ENCODE data around the gene PHETA2.
A peak's percentile ranks its signal among the peaks of the same experiment; 100 is the strongest.

Gene PHETA2, protein sequence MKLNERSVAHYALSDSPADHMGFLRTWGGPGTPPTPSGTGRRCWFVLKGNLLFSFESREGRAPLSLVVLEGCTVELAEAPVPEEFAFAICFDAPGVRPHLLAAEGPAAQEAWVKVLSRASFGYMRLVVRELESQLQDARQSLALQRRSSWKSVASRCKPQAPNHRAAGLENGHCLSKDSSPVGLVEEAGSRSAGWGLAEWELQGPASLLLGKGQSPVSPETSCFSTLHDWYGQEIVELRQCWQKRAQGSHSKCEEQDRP

GRCh38 chr22:42074132-42074811 lies at the start of gene PHETA2:
TSS of gene PHETA2 (plus strand) at chr22:42074248. CDS start at chr22:42077294, 3,046 bp downstream.
- DNase-seq (ENCODE audit: low read depth, low spot score), result peak; percentile 56

DNA sequence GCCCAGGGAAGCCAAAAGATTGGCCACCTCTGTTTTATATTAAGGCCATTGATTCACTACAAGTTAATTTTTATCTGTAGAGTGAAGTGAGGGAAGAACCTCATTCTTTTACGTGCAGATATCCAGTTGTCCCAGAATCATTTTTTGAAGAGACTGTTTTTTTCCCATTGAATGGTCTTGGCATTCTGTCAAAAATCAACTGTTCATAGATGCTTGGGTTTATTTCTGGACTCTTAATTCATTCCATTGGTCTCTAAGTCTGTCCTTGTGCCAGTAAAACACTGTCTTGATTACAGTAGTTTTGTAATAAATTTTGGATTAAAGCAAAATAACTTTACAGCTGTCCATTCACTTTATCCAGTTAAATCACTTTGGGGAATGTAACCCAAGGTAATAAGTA lies 48.6 kb upstream of the PHETA2 start:
- no peak for DNase-seq (ENCODE audit: low read depth, low spot score)

GRCh38 chr22:42026705-42027104 lies 47.3 kb upstream of the PHETA2 start:
- DNase-seq (ENCODE audit: low read depth, low spot score), result no peak

DNA sequence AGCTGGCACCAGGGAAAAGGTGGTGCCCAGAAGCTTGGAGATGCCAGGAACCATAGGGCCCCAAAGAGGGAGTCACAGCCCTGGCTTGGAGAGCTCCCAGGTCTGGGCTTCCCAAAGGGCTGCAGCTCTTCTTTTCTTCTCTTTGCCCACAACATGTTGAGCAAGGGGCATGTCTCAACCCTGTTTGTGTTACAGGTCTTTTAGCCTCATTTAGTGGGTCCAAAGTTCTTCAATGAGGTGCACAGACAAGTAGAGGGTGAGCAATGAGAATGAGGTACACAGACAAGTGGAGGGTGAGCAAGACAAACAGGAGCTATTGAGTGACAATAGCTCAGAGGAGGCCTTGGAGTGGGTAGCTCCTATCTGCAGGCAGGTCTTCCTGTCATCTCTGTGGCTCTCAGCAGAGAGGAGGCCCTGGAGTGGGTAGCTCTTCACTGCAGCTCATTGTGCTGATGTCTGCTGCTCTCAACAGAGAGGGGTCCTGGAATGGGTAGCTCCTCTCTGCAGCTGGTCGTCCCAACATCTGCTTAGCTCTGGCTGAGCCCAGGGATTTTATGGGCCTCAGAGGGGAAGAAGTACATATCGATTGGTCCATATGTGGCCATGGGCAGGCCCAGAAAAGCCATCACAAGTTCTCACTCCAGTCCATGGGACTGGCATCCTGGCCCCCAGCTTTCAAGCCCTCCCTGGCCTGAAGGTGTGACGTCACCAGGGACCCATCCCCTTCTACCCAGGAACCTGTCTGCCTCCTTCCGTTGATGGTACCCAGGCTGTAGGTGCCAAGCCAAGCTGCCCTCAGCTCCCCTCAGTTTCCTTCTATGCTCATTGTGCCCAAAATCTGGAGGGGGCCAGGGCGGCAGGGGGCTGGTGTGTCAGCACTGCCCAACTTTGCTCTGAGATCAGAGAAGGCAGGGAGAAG lies 40.5 kb upstream of the PHETA2 start:
- no peak for DNase-seq (ENCODE audit: low read depth, low spot score)

DNA sequence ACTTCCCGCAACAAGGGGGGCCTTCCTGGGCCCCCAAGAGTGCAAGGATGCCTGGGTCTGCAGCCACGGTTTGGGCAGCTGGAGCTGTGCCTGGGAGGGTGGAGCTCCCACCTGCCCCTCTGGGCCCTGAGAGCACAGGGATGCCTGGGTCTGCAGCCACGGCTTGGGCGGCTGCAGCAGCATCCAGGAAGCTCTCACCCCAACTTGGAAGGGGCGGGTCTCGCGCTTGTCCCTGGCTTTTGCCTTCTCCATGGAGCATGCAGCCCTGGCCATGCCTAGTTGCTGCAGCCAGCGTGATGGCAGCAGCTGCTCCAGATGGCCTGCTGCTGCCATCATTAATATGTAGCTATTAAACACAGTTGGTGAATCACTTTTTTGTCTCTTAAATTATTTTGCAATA lies 38.8 kb upstream of the PHETA2 start:
- DNase-seq (ENCODE audit: low read depth, low spot score), result no peak

DNA sequence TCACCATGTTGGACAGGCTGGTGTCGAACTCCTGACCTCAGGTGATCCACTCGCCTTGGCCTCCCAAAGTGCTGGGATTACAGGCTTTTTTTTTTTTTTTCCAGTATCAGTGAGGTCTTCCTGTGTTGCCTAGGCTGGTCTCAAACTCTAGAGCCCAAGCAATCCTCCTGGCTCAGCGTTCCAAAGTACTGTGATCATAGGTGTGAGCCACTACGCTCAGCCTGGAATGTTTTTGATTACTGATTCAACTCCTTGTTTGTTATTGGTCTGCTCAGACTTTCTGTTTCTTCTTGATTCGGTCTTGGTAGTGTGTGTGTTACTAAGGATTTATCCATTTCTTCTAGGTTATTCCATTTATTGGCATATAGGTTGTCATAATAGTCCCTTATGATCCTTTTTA lies 34.8 kb upstream of the PHETA2 start:
- no peak for DNase-seq (ENCODE audit: low read depth, low spot score)

GRCh38 chr22:42041784-42042183 lies 32.3 kb upstream of the PHETA2 start:
- DNase-seq (ENCODE audit: low read depth, low spot score), result no peak

- DNase-seq (ENCODE audit: low read depth, low spot score), result no peak
Measured at GRCh38 chr22:42050641-42051180, 23.3 kb upstream of the PHETA2 start.

DNA sequence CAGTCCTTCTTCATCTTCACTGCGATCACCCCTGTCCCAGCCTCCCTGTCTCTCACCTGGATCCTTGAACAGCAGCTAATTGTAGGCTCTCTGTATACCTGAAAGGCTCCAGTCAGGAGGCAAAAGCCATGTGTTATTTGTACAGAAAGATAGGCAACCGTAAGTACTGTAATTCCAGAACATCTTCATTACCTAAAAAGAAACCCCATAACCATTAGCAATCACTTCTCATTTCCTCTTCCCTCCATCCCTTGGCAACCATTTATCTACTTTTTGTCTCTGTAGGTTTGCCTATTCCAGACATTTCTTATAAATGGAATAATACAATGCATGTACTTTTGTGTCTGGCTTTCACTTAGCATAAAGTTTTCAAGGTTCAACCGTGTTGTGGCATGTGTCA lies 21.3 kb upstream of the PHETA2 start:
- DNase-seq (ENCODE audit: low read depth, low spot score), result no peak

- no peak for DNase-seq (ENCODE audit: low read depth, low spot score)
Measured at GRCh38 chr22:42056757-42057511, 17.1 kb upstream of the PHETA2 start.

DNA sequence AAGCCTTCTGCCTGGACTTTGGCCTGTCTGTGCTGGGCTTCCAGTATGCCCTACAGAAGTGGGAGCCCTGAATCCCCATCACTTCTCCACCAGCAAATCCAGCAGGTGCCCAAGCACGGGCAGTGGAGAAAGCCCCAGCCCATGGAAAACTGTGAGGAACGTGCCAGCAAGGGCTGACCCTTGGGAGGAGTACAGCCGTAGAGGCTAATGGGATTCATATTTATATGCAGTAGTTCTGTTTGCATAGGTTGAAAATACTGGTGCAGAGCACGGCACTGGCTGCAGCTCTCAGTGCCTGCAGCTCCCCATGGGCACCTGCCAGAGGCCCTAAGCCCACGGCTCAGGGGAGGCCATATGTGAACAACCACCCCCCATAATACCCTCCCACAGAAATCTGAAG lies 13.6 kb upstream of the PHETA2 start:
- no peak for DNase-seq (ENCODE audit: low read depth, low spot score)

- no peak for DNase-seq (ENCODE audit: low read depth, low spot score)
Measured at GRCh38 chr22:42061041-42061440, 13.0 kb upstream of the PHETA2 start.

DNA sequence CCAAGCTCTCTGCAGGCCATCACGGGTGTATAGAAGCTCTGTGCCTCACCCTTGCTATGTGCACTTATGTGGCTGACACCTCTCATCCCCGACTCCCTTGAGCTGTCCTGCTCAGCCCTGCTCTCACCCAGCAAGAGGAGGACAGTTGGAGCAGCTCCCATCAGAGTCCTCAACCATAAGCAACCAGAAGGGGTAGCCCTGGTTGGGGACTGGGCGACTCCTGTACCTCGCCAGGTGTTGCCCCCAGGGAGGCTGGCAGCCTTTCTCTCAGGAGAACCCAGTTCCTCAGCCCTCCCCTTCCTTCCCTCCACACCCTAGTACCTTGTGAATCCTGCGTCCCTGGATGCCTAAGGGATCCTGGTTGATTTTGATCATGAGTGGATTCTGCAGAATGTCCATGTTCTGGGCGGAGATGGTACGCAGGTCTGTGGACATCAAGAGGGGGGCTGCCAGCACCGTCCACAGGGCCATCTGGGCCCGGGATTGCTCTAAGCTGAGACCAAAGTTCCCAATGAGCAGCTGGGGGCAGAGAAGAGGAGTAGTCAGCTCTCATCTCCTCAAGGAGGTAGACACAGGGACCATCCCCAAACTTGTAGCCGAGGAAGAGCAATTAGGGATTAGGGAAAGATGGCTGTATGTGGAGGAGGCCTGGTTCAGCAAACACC lies 11.4 kb upstream of the PHETA2 start:
- DNase-seq (ENCODE audit: low read depth, low spot score), result no peak

DNA sequence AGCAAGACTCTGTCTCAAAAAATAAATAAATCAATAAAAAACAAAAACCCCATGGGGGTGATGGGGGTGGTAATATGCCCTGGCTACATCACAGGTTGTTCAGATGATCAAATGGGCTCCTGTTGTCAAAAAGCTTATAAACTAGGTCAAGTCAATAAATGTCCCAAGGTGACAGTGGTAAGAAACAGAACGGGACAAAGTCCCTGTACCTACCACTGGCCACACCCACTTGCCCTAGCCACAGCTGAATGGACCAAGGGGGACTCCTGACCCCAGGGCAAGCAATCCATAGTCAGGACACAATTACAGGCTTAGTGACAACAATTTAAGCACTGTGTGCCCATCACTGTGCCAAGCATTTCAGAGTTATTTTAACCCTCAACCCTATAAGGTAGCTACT lies 9.4 kb upstream of the PHETA2 start:
- no peak for DNase-seq (ENCODE audit: low read depth, low spot score)

DNA sequence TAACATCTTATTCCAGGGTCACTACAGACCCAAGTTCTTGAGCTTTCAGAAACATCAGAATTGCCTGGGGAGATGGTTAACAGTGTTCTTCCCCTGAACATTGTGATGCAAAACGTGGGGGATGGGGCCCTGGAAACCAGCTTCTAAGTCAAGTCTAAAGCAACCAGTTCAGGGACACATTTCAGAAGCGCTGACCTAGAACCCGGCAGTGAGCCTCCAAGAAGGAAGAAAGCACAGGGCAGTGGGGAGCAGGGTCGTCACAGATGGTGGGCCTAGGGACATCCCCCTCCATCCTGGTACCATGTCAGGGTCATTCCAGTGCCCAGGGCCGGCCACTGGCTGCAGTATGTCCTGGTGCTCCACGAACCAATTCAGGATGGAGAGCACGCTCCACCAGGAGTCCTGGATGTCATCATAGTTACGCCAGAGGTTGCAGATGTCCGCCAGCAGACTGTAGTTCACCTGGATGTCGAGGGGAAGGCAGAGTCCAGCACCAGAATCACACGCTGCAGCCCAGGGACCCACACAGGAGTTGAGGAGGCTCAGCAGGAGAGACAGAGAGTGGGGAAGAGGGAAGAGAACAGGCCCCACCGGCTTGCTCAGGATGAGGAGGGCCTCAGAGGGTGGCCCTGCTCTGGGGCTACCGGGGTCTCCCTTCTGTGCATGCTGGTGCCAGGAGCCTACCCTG lies 8.5 kb upstream of the PHETA2 start:
- peak; percentile 69 for DNase-seq (ENCODE audit: low read depth, low spot score)

DNA sequence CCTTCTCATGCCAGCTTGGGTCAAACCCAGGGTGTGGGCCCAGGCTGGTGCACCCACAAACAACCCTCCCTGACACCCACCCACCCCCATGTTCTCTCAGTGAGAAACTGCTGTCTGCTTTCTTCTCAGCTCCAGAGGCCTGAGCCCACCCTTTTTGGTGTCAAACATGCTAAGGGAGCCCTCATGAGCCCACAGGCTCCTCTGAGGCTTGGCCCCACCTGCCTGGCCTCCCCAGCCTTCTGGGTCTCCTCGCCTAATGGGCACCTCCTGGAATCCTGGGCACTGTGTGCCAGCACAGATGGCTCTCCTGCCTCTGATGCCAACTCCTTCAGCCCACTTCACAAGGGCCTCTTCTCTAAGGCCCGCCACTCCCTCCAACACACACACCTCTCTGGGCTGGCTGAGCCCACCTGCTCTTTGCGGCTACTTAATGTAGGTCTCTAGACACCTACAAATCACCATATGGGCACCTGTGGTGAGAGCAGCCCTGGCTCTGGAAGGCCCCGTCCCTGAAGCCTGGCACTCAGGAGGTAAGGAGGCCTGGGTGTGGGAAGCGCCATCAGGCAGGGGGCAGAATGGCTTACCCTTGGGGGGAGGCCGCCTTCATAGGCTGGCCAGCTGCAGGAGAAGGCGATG lies 7.8 kb upstream of the PHETA2 start:
- DNase-seq (ENCODE audit: low read depth, low spot score), result no peak

DNA sequence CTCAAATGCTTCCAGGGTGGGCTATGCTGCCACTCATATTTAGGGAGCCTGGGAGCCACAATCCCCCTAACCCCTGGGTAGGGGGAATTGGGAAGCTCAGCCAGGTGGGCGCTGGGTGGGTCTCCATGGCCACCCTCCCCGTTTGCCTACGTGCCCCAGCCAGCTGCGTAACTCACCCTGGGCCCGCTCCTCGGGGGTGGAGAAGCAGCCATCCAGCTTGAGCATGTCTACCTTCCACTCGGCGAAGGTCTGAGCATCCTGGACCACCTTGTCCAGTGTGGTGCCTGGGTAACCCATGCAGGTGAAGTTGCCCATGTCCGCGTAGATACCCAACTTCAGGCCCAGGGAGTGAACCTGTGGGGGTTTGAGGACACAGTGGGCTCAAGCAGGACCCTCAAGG lies 7.1 kb upstream of the PHETA2 start:
- DNase-seq (ENCODE audit: low read depth, low spot score), result no peak

- no peak for DNase-seq (ENCODE audit: low read depth, low spot score)
Measured at GRCh38 chr22:42067671-42068251, 6.3 kb upstream of the PHETA2 start.

- no peak for DNase-seq (ENCODE audit: low read depth, low spot score)
Measured at GRCh38 chr22:42068291-42068690, 5.8 kb upstream of the PHETA2 start.

All from ELF-1 (cell line).